Caco-2 (cell line): ENCODE data around the gene SRSF11. TPM values are rescaled to one million over a fixed set of nuclear protein-coding genes. Genes with fewer than 3 reads are reported as not detected.

Experiments used
- BruUV-seq: library from RNA; stranded (reverse); fragments of 400-500 nt; replicated peaks from 2 replicates; lab custom pipeline; 2021; lab: Mats Ljungman, UMichigan
- CTCF ChIA-PET: fragments of 300-600 bp; sonication (Branson Sonifier 250); formaldehyde crosslinking; loops from one replicate; lab custom pipeline; 2022; ENCODE audit warnings: antibody characterized with exemption; lab: Charles Lee
- POLR2A ChIA-PET: fragments of 300-600 bp; sonication (Branson Sonifier 250); formaldehyde crosslinking; loops from one replicate; lab custom pipeline; 2022; ENCODE audit warnings: antibody characterized with exemption; lab: Charles Lee
- DNase-seq, 2 experiments: peaks; one replicate each; pipeline versions ENCODE4 v3.0.0 to v3.0.0-alpha.2; 2020 to 2022
- H3K27me3 ChIP-seq: replicated peaks from 2 replicates; pipeline ENCODE4 v1.6.0; 2011; ENCODE audit warnings: low read length; ENCODE audit not compliant: control insufficient read depth, insufficient read depth
- H3K36me3 ChIP-seq: 2 replicates; pipeline ENCODE4 v1.5.1; 2011; ENCODE audit warnings: low read length; ENCODE audit not compliant: control insufficient read depth, insufficient read depth
- H3K4me1 ChIP-seq: fragments of 250-450 bp; sonication (Bioruptor Pico); 2 replicates; pipeline ENCODE4 v1.5.1; 2020; ENCODE audit warnings: mild to moderate bottlenecking
- H3K4me3 ChIP-seq: 2 replicates; pipeline ENCODE4 v1.5.1; 2011; ENCODE audit warnings: low read depth, mild to moderate bottlenecking, control low read depth, low read length
- H3K9me3 ChIP-seq: fragments of 250-450 bp; sonication (Bioruptor Pico); 2 replicates; pipeline ENCODE4 v1.5.1; 2020; ENCODE audit warnings: mild to moderate bottlenecking, moderate library complexity
- H3K27ac Mint-ChIP-seq: one replicate; pipeline ENCODE4 v1.8.0; 2022; ENCODE audit warnings: mixed read lengths; ENCODE audit not compliant: unreplicated experiment
- H3K27me3 Mint-ChIP-seq: one replicate; pipeline ENCODE4 v1.8.0; 2022; ENCODE audit warnings: mixed read lengths; ENCODE audit not compliant: insufficient read depth, unreplicated experiment
- H3K36me3 Mint-ChIP-seq: one replicate; pipeline ENCODE4 v1.8.0; 2022; ENCODE audit warnings: mild to moderate bottlenecking, mixed read lengths; ENCODE audit not compliant: insufficient read depth, unreplicated experiment
- H3K4me1 Mint-ChIP-seq: one replicate; pipeline ENCODE4 v1.8.0; 2022; ENCODE audit warnings: low read depth, mixed read lengths; ENCODE audit not compliant: unreplicated experiment
- H3K4me3 Mint-ChIP-seq: one replicate; pipeline ENCODE4 v1.8.0; 2022; ENCODE audit warnings: mild to moderate bottlenecking, moderate library complexity, mixed read lengths; ENCODE audit not compliant: unreplicated experiment
- H3K9me3 Mint-ChIP-seq: one replicate; pipeline ENCODE4 v1.8.0; 2022; ENCODE audit warnings: mixed read lengths; ENCODE audit not compliant: unreplicated experiment
- intact Hi-C: fragments of 100-400 bp; cut with micrococcal nuclease; formaldehyde crosslinking; loops from one replicate; pipeline ENCODE4 v1.10.0; 2022; ENCODE audit not compliant: unreplicated experiment
- total RNA-seq: library from RNA; stranded (reverse); gene quantifications from 2 replicates; pipeline ENCODE4 v1.2.3, GENCODE V29; 2022
- TF ChIP-seq, protein P1 (sequence below), 2 experiments: fragments of 200-600 bp in 1 of 2; IDR thresholded peaks; 1 replicate in 1 of 2; 2 replicates in 1 of 2; pipeline versions ENCODE4 v1.5.1 to v1.8.0; 2011 to 2022; ENCODE audit warnings: antibody characterized with exemption in 1 of 2, control low read depth in 1 of 2, inconsistent platforms in 1 of 2, low read depth in 1 of 2, low read length in 1 of 2, mild to moderate bottlenecking in 1 of 2, moderate library complexity in 1 of 2; ENCODE audit not compliant: insufficient read depth in 1 of 2, severe bottlenecking in 1 of 2, unreplicated experiment in 1 of 2

SRSF11 gene
- total RNA-seq, 1 experiment from 2014 or later: 119 TPM

DNA sequence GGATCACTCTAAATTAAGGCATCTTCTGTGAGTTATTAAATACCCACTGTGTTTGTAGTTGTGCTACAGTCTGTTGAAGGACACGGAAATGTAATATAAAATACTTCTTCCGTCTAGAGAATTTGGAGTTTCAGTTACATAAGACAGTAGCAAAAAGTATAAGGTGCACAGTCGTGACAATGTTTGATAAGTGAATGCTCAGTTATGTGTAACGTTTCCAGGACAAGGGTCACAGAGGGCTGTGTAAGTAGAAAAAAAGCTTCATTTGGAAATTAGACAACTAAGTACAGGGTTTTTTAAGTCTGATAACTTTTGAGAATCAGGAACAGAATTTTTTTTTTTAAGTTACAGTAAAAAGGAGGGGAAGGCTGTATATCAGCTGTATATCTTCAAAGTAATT is 27.5 kb downstream of the SRSF11 start:
- Histone ChIP-seq H3K4me3 (no peak overlapping the region), H3K4me1 (no peaks in the 10 kb centered on the region), H3K36me3 (no peaks in the 10 kb centered on the region), H3K9me3 (no peaks in the 10 kb centered on the region), H3K27me3 (no peaks in the 10 kb centered on the region)
- Mint-ChIP-seq H3K27me3 (no peaks in the 10 kb centered on the region), H3K4me1 (peaks cover 9% of the 10 kb centered on the region), H3K36me3 (peaks cover 62% of the 10 kb centered on the region), H3K9me3 (no peaks in the 10 kb centered on the region), H3K27ac (no peak overlapping the region), H3K4me3 (no peak overlapping the region)
- TF ChIP-seq, protein P1, sequence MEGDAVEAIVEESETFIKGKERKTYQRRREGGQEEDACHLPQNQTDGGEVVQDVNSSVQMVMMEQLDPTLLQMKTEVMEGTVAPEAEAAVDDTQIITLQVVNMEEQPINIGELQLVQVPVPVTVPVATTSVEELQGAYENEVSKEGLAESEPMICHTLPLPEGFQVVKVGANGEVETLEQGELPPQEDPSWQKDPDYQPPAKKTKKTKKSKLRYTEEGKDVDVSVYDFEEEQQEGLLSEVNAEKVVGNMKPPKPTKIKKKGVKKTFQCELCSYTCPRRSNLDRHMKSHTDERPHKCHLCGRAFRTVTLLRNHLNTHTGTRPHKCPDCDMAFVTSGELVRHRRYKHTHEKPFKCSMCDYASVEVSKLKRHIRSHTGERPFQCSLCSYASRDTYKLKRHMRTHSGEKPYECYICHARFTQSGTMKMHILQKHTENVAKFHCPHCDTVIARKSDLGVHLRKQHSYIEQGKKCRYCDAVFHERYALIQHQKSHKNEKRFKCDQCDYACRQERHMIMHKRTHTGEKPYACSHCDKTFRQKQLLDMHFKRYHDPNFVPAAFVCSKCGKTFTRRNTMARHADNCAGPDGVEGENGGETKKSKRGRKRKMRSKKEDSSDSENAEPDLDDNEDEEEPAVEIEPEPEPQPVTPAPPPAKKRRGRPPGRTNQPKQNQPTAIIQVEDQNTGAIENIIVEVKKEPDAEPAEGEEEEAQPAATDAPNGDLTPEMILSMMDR (IDR thresholded peaks at IDR 0.05; ENCODE audit: insufficient read depth in 1 of 2, low read depth in 1 of 2, low read length in 1 of 2, severe bottlenecking in 1 of 2, unreplicated experiment in 1 of 2): no peak
- DNase-seq: no peak
- intact Hi-C loops: no loop called here
- no TSS peak for BruUV-seq
- POLR2A ChIA-PET: no interaction called here
- CTCF ChIA-PET: no interaction called here

DNA sequence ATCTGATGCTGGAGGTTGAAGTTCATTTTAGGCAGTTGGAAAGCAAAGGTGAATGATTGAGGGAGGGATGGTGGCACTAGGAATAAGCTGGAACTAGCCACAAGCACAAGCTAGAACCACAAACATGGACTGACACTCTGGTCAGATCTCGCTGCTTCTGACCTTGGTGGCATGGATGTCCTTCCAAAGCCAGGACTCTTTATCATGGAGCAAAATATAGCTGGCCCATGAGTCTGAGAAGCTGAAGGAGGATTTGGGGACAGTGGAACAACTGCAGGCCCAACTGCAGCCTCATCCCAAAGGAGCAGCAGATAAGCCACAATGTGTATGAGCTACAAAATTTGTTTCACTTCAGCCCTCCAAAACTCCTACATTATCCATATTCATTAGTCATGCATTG is 35.5 kb downstream of the SRSF11 start:
- H3K4me3 ChIP-seq: no peak overlapping the region
- no peaks in the 10 kb centered on the region for H3K27me3 ChIP-seq
- Mint-ChIP-seq H3K36me3 (no peaks in the 10 kb centered on the region), H3K27me3 (no peaks in the 10 kb centered on the region), H3K9me3 (no peaks in the 10 kb centered on the region), H3K4me1 (no peaks in the 10 kb centered on the region), H3K27ac (no peak overlapping the region), H3K4me3 (no peak overlapping the region)
- TF ChIP-seq, protein P1 (IDR thresholded peaks at IDR 0.05; ENCODE audit: insufficient read depth in 1 of 2, low read depth in 1 of 2, low read length in 1 of 2, severe bottlenecking in 1 of 2, unreplicated experiment in 1 of 2): no peak
- no peaks in the 10 kb centered on the region for H3K36me3 ChIP-seq
- no peaks in the 10 kb centered on the region for H3K9me3 ChIP-seq
- CTCF ChIA-PET: no interaction called here
- no TSS peak for BruUV-seq
- intact Hi-C loops: loop anchor here (10.0 kb wide), 1 partner anchor 258 kb away; no protein-coding TSS in a partner anchor
- POLR2A ChIA-PET: no interaction called here
- no peaks in the 10 kb centered on the region for H3K4me1 ChIP-seq
- DNase-seq: no peak

DNA sequence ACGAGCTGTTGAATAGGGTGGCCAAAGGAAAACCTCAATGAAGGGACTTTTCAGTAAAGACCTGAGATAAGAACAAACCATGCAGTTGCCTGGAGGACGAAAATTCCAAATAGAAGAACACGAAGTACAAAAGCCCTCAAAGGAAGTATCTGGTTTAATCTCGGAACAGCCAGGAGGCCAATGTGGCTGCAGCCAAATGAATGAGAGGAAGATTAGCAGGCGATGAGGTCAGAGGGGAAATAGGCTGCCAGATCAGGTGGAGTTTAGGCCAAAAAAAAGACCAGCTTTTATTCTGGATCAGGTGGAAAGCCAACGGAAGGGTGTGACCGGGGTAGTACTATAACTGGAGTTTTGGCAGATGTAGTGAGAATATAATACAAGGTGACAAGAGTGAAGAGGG is 43.7 kb downstream of the SRSF11 start:
- Histone ChIP-seq H3K27me3 (no peaks in the 10 kb centered on the region), H3K4me1 (no peaks in the 10 kb centered on the region), H3K36me3 (no peaks in the 10 kb centered on the region), H3K4me3 (no peak overlapping the region), H3K9me3 (no peaks in the 10 kb centered on the region)
- Mint-ChIP-seq H3K4me3 (no peak overlapping the region), H3K36me3 (peaks cover 14% of the 10 kb centered on the region), H3K27me3 (no peaks in the 10 kb centered on the region), H3K4me1 (no peaks in the 10 kb centered on the region), H3K27ac (no peak overlapping the region), H3K9me3 (no peaks in the 10 kb centered on the region)
- no peak for DNase-seq
- intact Hi-C loops: no loop called here
- BruUV-seq: no TSS peak
- ChIA-PET CTCF (no interaction called here), POLR2A (no interaction called here)
- TF ChIP-seq, protein P1 (IDR thresholded peaks at IDR 0.05; ENCODE audit: insufficient read depth in 1 of 2, low read depth in 1 of 2, low read length in 1 of 2, severe bottlenecking in 1 of 2, unreplicated experiment in 1 of 2): no peak
